ENCODE results near the gene TUBB8B.
A peak's percentile ranks its signal among the peaks of the same experiment; 100 is the strongest.
"Not testable (repeated sequence)": the region's sequence is repeated elsewhere in the genome, so short reads cannot be mapped to it uniquely, and the experiment has no call there.

Gene TUBB8B

DNA sequence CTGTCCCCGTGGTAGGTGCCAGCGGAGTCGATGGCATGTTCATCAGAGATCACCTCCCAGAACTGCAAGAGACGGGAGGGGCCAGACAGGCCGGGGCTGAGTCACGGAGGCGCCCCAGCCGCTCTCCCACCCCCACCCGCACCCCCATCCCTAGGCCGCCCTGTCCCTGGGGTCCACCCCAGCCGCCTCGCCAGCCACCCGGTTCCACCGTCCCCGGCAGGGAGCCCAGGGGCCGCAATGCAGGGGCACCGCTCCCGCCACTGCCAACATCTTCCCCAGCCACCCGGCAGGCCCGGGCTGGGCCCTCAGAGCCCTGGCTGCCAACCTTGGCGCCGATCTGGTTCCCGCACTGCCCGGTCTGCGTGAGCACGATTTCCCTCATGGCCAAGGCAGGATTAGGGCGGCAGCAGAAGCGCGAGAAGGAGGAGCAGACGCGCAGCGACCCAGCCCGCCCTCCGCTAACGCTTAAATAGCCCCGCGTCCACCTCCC lies at the start of gene TUBB8B:
Gene TUBB8B, minus strand, starts transcription at position 440 of the 490 bp plus-strand sequence. Its CDS starts 58 bp downstream, at position 382.
- DNase-seq (ENCODE audit: low read depth in 2 of 2) = not testable (repeated sequence)

GRCh38 chr18:97252-97914 lies 48.0 kb upstream of the TUBB8B start:
- peak; percentile 33 to 57 for DNase-seq (ENCODE audit: low read depth in 2 of 2)

- not testable (repeated sequence) for DNase-seq (ENCODE audit: low read depth in 2 of 2)
These were observed 47.3 kb upstream of the TUBB8B start for GRCh38 chr18:96767-97131.

GRCh38 chr18:96101-96766 lies 46.8 kb upstream of the TUBB8B start:
- not testable (repeated sequence) for DNase-seq (ENCODE audit: low read depth in 2 of 2)

DNA sequence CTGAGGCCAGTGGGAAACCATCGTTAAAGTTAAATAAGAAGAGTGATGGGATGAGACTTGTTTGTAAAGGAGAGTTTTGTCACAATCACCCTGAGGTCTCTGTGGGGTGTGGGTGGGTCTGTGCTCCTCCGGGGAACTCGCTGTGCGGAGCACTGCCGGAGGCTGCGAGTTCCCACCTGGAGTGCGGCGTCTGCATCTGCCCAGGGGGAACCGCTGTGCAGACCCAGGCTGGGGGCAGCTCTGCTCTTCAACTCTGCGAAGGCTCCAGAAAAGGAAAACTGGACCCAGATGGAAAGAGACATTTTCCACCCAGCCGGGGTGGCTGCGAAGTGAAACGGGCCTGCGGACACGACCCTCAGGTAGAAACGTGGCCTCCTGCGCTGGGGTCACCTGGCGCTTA lies 46.2 kb upstream of the TUBB8B start:
- not testable (repeated sequence) for DNase-seq (ENCODE audit: low read depth in 2 of 2)

- not testable (repeated sequence) for DNase-seq (ENCODE audit: low read depth in 2 of 2)
These were observed 44.5 kb upstream of the TUBB8B start for GRCh38 chr18:93897-94408.

DNA sequence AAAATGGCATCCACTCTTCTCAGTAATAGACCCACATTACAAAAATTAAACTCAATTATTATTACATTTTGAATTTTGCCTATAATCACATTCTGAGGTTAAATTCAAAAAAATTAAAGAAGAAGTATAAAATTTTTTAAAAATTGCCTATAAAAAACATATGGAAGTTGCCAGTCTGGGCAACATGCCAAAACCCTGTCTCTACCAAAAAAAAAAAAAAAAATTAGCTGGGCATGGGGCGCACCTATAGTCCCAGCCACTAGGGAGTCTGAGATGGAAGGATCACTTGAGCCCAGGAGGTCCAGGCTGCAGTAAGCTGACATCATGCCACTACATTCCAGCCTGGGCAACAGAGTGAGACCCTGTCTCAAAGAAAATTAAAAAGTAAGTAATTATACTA lies 42.1 kb upstream of the TUBB8B start:
- DNase-seq (ENCODE audit: low read depth in 2 of 2) = not testable (repeated sequence)

DNA sequence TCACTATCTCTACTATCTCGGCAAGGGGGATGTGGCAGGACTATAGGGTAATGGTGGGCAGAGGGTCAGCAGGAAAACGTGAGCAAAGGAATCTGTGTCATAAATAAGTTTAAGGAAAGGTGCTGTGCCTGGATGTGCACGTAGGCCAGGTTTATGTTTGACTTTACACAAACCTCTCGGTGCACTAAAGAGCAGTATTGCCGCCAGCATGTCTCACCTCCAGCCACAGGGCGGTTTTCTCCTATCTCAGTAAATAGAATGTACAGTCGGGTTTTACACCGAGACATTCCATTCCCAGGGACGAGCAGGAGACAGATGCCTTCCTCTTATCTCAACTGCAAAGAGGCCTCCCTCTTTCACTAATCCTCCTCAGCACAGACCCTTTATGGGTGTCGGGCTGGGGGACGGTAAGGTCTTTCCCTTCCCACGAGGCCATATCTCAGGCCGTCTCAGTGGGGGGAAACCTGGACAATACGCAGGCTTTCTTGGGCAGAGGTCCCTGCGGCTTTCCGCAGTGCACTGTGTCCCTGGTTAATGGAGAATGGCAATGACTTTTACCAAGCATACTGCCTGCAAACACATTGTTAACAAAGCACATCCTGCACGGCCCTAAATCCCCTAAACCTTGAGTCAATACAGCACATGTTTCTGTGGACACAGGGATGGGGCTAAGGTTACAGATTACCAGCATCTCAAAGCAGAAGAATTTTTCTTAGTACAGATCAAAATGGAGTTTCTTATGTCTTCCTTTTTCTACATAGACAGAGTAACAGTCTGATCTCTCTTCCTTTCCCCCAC lies 41.2 kb upstream of the TUBB8B start:
- not testable (repeated sequence) for DNase-seq (ENCODE audit: low read depth in 2 of 2)

GRCh38 chr18:89124-89523 lies 39.7 kb upstream of the TUBB8B start:
- not testable (repeated sequence) for DNase-seq (ENCODE audit: low read depth in 2 of 2)

DNA sequence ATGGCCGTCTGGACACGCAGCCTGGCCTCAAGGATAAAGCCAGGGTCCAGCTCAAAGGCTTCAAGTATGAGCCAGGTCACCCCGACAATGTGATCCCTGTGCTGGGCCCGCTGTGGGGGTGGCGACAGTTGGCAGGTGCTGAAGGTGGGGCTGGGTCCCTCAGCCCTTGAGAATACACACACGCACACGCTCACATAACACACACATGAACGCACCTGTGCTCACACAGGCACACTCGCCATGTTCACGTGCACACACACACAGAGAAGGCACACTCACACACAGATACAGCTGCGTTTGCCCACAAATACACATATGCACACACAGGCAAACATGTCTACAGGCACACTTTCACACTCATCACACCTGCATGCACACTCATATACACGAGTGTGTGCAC lies 35.4 kb upstream of the TUBB8B start:
- not testable (repeated sequence) for DNase-seq (ENCODE audit: low read depth in 2 of 2)

- not testable (repeated sequence) for DNase-seq (ENCODE audit: low read depth in 2 of 2)
These were observed 33.3 kb upstream of the TUBB8B start for GRCh38 chr18:82626-83209.

- DNase-seq (ENCODE audit: low read depth in 2 of 2) = not testable (repeated sequence)
These were observed 31.5 kb upstream of the TUBB8B start for GRCh38 chr18:80881-81280.

DNA sequence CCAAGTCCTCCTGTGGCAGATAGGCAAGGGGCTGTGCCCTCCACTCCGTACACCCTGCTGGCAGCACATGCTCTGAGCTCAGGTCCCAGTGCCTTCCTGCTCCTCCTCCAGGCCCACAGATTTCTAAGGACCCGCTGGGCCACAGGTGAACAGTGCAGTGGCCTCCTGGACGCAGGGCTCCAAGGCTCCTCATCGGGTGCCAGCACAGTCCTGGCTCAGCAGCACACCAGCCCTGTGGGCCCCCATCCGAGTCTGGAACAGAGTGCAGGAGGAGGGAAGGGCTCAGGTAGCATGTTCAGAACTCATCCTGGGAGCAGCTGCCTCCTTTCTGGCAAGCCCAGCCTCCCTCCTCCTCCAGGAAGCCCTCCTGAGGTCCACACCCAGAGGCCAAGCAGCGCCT lies 30.8 kb upstream of the TUBB8B start:
- DNase-seq (ENCODE audit: low read depth in 2 of 2) = not testable (repeated sequence)

GRCh38 chr18:75525-76160 lies 26.2 kb upstream of the TUBB8B start:
- not testable (repeated sequence) for DNase-seq (ENCODE audit: low read depth in 2 of 2)

DNA sequence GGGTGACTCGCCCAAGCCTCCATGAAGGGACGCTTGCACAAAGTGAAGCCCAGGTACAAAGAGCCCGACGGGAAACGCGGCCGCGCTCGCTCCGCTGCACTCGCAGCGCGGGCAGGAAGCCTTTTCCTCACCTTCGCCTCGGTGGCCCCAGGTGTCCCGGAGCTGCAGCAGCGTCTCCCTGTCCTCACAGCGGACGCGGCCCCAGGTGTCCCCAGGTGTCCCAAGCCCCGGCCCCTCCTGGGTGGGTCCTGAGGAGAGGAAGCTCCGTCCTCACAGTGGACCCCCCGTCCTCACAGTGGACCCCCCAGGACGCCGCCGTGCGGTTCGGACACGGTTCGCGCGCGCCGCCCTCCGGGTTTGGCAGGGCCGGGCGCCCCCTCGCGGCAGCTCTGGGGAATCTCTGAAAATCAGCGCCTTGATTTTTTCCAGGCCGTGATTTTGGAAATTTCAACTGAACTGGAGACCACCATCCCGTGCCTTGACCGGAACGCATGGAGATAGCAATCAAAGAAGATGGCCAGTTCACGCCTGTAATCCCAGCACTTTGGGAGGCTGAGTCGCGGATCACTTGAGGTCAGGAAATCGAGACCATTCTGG lies 23.9 kb upstream of the TUBB8B start:
- not testable (repeated sequence) for DNase-seq (ENCODE audit: low read depth in 2 of 2)

- not testable (repeated sequence) for DNase-seq (ENCODE audit: low read depth in 2 of 2)
These were observed 18.3 kb upstream of the TUBB8B start for GRCh38 chr18:67701-68100.

- not testable (repeated sequence) for DNase-seq (ENCODE audit: low read depth in 2 of 2)
These were observed 14.9 kb upstream of the TUBB8B start for GRCh38 chr18:64279-64678.

- not testable (repeated sequence) for DNase-seq (ENCODE audit: low read depth in 2 of 2)
These were observed 14.2 kb upstream of the TUBB8B start for GRCh38 chr18:63656-64055.

GRCh38 chr18:54388-54787 lies 5.0 kb upstream of the TUBB8B start:
- DNase-seq (ENCODE audit: low read depth in 2 of 2) = not testable (repeated sequence)

DNA sequence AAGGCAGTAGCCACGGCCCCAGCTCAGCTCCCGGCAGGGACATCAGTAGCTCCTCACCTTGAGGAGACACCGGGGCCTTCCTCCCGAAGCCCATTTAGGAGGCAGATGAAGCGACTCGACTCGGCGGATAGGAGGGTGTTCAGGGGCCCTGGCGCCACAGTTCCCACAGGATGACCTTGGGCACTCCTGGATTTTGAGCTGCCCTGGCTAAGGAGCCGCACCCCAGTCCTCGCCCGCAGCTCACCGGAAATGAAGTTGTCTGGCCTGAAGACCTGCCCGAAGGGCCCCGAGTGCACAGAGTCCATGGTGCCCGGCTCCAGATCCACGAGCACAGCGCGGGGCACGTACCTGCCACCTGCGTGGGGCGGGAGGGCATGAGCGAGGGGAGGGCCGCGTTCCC lies 719 bp downstream of the TUBB8B start:
- not testable (repeated sequence) for DNase-seq (ENCODE audit: low read depth in 2 of 2)

DNA sequence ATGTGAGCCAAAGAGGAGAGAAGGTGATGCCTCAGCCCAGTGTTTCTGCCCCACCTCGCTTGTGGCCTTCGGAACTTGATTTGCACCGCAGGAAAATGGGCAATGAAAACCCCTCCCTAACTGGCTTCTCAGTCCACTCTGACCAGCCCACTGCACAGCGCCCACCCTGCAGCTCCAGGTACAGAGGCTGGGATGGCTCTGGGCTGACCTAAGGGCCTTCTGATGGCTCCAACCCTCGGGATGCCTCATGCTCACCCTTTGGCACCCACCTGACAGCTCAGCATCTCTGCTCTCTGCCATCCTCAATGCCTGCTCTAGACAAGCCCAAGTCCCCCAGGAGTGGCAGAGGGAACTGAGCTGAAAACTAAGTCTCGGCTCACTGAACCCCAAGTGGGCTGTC lies 36.2 kb downstream of the TUBB8B start:
- not testable (repeated sequence) for DNase-seq (ENCODE audit: low read depth in 2 of 2)

Measured in stimulated activated CD8-positive, alpha-beta memory T cell treated with anti-CD3 and anti-CD28 coated beads, Interleukin-15, amount 100 ng/mL, for 48 hours (primary cell).